K562 (cell line): ENCODE measurements around the gene PAQR4. TPM values are rescaled to one million over a fixed set of nuclear protein-coding genes. Genes with fewer than 3 reads are reported as not detected.

Source experiments
- ARID1B ChIP-seq: fragments of 450-650 bp; IDR thresholded peaks from 2 replicates; pipeline ENCODE4 v1.6.1; 2016; ENCODE audit warnings: antibody characterized with exemption, mild to moderate bottlenecking, inconsistent platforms
- FOXM1 ChIP-seq, 2 experiments: fragments of 450-650 bp in 1 of 2; sonication (generic) in 1 of 2; formaldehyde crosslinking in 1 of 2; IDR thresholded peaks; 2 replicates each; pipeline versions ENCODE4 v1.6.1 to v1.9.0; 2017 to 2022; ENCODE audit warnings: low read depth in 2 of 2, mild to moderate bottlenecking in 2 of 2, missing genetic modification reagents in 1 of 2, moderate library complexity in 1 of 2
- L3MBTL2 ChIP-seq: fragments of 450-650 bp; IDR thresholded peaks from 2 replicates; pipeline ENCODE4 v1.6.1; 2016; ENCODE audit warnings: mild to moderate bottlenecking, moderate library complexity
- LEF1 ChIP-seq: fragments of 450-650 bp; IDR thresholded peaks from 2 replicates; pipeline ENCODE4 v1.6.1; 2016; ENCODE audit warnings: mild to moderate bottlenecking
- RBFOX2 ChIP-seq: fragments of 200-400 bp; formaldehyde crosslinking; IDR thresholded peaks from 2 replicates; pipeline ENCODE4 v1.6.1; 2017; ENCODE audit warnings: low read depth, mild to moderate bottlenecking, low read length, moderate library complexity
- RCOR1 ChIP-seq, 2 experiments: IDR thresholded peaks; 2 replicates each; pipeline ENCODE4 v1.6.1; 2012; ENCODE audit warnings: low read depth in 2 of 2, low read length in 2 of 2, borderline replicate concordance in 1 of 2, improper control_type of control experiment in 1 of 2
- RFX1 ChIP-seq: fragments of 450-650 bp; IDR thresholded peaks from 2 replicates; pipeline ENCODE4 v1.6.1; 2016; ENCODE audit warnings: mild to moderate bottlenecking, moderate library complexity
- TAF9B ChIP-seq: fragments of 450-650 bp; IDR thresholded peaks from 2 replicates; pipeline ENCODE4 v1.6.1; 2018; ENCODE audit warnings: mild to moderate bottlenecking; ENCODE audit not compliant: partially characterized antibody
- TGIF2 ChIP-seq: sonication (generic); formaldehyde crosslinking; IDR thresholded peaks from 2 replicates; pipeline ENCODE4 v1.8.1; 2022; ENCODE audit warnings: mild to moderate bottlenecking, missing genetic modification reagents, moderate library complexity
- ZNF165 ChIP-seq: fragments of 250-450 bp; sonication (Bioruptor Pico); IDR thresholded peaks from 2 replicates; pipeline ENCODE4 v1.4.0; 2020; ENCODE audit warnings: borderline replicate concordance
- ZNF3 ChIP-seq: fragments of 250-450 bp; sonication (Bioruptor Pico); IDR thresholded peaks from 2 replicates; pipeline ENCODE4 v1.5.0; 2021; ENCODE audit warnings: mild to moderate bottlenecking, moderate library complexity
- polyA plus RNA-seq, 8 experiments: library from polyadenylated mRNA; depleted of rRNA in 4 of 8; stranded (reverse) in 5 of 8; unstranded in 3 of 8; fragments of >200 nt; fragmentation: Nextera tagmentation in 2 of 8; fragmentation: Illumina TruSeq in 1 of 8; extraction: Ambion mirVana in 2 of 8; extraction: Trizol in 1 of 8; gene quantifications; 2 replicates each; pipeline versions ENCODE4 v1.2.1 to v1.2.3, GENCODE V29; 2011 to 2014; ENCODE audit warnings: inconsistent platforms in 1 of 8, missing spikeins in 1 of 8
- total RNA-seq, 7 experiments: library from RNA; depleted of rRNA in 6 of 7; stranded (reverse); fragments of >200 nt in 6 of 7; fragmentation: Illumina TruSeq in 2 of 7; extraction: Trizol in 2 of 7; gene quantifications; 2 replicates each; pipeline versions ENCODE4 v1.2.1 to v1.2.3, GENCODE V29; 2011 to 2021; ENCODE audit warnings: low replicate concordance in 1 of 7
- TF ChIP-seq, protein P1 (sequence below): fragments of 250-450 bp; sonication (Bioruptor Pico); IDR thresholded peaks from 2 replicates; pipeline ENCODE4 v1.4.0; 2020
- TF ChIP-seq, protein P2 (sequence below), 2 experiments: IDR thresholded peaks; 2 replicates each; pipeline ENCODE4 v1.6.1; 2011; ENCODE audit warnings: borderline replicate concordance in 1 of 2, control low read depth in 1 of 2, low read depth in 1 of 2, low read length in 1 of 2, mild to moderate bottlenecking in 1 of 2, mixed read lengths in 1 of 2, moderate library complexity in 1 of 2; ENCODE audit not compliant: insufficient read depth in 1 of 2, insufficient read length in 1 of 2, poor library complexity in 1 of 2, severe bottlenecking in 1 of 2; ENCODE audit errors: extremely low read depth in 1 of 2
- TF ChIP-seq, protein P3 (sequence below): fragments of 250-450 bp; sonication (Bioruptor Pico); IDR thresholded peaks from 2 replicates; pipeline ENCODE4 v1.8.0; 2021; ENCODE audit warnings: mild to moderate bottlenecking, moderate library complexity
- TF ChIP-seq, protein P4 (sequence below): fragments of 450-650 bp; IDR thresholded peaks from 2 replicates; pipeline ENCODE4 v1.6.1; 2016; ENCODE audit warnings: low read depth, mild to moderate bottlenecking, moderate library complexity

Gene PAQR4
- total and polyA plus RNA-seq, 9 of the 15 experiments (the other 6 are each of a cell fraction or from before 2014, with no cell fraction given), result 0.62 to 40.4 (median 19.5) TPM

DNA sequence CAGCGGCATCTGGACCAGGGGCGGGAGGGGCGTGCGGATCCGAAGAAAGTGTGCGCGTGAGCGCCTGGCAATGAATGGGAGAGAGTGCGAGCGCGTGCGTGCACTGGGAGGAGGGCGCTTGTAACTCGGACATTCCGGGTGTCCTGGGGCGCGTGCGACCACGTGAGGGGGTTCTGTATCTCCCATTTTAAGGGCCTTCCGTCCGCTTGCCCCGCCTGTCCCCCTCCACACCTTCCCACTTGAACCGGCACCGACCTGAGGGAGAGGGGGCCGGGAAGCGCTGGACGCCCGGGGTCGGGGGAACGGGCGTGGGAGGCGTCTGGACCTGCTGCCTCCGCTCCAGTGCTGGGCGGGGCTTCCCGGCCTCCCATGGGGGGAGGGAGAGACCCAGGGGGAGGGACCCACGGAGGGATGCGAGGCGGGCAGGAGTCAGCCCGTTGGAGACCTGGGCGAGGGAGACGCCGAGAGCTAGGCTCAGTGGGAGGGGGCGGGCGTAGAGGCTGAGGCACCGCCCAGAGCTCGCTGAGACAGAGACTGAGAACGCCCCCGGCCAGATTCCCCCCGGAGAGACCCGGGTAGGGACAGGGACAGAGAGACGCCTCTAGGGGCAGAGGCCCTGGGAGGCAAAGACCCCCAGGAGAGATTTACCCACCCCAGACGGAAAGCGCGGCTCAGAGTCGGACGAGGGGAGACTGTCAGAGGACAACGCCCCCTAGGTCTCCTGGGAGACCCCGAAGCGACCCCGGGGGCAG is 5.2 kb upstream of the PAQR4 start, which contains the start of gene KREMEN2 (continued):
- TF ChIP-seq, protein P1, sequence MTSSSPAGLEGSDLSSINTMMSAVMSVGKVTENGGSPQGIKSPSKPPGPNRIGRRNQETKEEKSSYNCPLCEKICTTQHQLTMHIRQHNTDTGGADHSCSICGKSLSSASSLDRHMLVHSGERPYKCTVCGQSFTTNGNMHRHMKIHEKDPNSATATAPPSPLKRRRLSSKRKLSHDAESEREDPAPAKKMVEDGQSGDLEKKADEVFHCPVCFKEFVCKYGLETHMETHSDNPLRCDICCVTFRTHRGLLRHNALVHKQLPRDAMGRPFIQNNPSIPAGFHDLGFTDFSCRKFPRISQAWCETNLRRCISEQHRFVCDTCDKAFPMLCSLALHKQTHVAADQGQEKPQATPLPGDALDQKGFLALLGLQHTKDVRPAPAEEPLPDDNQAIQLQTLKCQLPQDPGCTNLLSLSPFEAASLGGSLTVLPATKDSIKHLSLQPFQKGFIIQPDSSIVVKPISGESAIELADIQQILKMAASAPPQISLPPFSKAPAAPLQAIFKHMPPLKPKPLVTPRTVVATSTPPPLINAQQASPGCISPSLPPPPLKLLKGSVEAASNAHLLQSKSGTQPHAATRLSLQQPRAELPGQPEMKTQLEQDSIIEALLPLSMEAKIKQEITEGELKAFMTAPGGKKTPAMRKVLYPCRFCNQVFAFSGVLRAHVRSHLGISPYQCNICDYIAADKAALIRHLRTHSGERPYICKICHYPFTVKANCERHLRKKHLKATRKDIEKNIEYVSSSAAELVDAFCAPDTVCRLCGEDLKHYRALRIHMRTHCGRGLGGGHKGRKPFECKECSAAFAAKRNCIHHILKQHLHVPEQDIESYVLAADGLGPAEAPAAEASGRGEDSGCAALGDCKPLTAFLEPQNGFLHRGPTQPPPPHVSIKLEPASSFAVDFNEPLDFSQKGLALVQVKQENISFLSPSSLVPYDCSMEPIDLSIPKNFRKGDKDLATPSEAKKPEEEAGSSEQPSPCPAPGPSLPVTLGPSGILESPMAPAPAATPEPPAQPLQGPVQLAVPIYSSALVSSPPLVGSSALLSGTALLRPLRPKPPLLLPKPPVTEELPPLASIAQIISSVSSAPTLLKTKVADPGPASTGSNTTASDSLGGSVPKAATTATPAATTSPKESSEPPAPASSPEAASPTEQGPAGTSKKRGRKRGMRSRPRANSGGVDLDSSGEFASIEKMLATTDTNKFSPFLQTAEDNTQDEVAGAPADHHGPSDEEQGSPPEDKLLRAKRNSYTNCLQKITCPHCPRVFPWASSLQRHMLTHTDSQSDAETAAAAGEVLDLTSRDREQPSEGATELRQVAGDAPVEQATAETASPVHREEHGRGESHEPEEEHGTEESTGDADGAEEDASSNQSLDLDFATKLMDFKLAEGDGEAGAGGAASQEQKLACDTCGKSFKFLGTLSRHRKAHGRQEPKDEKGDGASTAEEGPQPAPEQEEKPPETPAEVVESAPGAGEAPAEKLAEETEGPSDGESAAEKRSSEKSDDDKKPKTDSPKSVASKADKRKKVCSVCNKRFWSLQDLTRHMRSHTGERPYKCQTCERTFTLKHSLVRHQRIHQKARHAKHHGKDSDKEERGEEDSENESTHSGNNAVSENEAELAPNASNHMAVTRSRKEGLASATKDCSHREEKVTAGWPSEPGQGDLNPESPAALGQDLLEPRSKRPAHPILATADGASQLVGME (CRISPR knock-in tag), result no peak
- no peak for TF ChIP-seq FOXM1 (IDR thresholded peaks at IDR 0.05; ENCODE audit: low read depth)
- no peak for TF ChIP-seq FOXM1 (CRISPR knock-in tag; IDR thresholded peaks at IDR 0.05; ENCODE audit: low read depth)
- no peak for TF ChIP-seq RFX1
- no peak for TF ChIP-seq TAF9B
- TF ChIP-seq RBFOX2, result peak; percentile 66
- 0 out of 2 replicates have a peak, but pooled peaks have one; percentile 28 for TF ChIP-seq LEF1
- no peak for TF ChIP-seq ZNF3 (CRISPR knock-in tag)
- TF ChIP-seq RCOR1 (IDR thresholded peaks at IDR 0.05; ENCODE audit: borderline replicate concordance in 1 of 2, low read depth in 2 of 2, low read length in 2 of 2), result 0 out of 4 replicates have a peak, but pooled peaks of 1 of the 2 experiments have one; percentile 37
- TF ChIP-seq, protein P2, sequence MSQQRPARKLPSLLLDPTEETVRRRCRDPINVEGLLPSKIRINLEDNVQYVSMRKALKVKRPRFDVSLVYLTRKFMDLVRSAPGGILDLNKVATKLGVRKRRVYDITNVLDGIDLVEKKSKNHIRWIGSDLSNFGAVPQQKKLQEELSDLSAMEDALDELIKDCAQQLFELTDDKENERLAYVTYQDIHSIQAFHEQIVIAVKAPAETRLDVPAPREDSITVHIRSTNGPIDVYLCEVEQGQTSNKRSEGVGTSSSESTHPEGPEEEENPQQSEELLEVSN (IDR thresholded peaks at IDR 0.05; ENCODE audit: borderline replicate concordance in 1 of 2, extremely low read depth in 1 of 2, insufficient read depth in 1 of 2, insufficient read length in 1 of 2, low read depth in 1 of 2, low read length in 1 of 2, poor library complexity in 1 of 2, severe bottlenecking in 1 of 2), result peak; percentile 47 to 61
- no peak for TF ChIP-seq ZNF165
- TF ChIP-seq, protein P3, sequence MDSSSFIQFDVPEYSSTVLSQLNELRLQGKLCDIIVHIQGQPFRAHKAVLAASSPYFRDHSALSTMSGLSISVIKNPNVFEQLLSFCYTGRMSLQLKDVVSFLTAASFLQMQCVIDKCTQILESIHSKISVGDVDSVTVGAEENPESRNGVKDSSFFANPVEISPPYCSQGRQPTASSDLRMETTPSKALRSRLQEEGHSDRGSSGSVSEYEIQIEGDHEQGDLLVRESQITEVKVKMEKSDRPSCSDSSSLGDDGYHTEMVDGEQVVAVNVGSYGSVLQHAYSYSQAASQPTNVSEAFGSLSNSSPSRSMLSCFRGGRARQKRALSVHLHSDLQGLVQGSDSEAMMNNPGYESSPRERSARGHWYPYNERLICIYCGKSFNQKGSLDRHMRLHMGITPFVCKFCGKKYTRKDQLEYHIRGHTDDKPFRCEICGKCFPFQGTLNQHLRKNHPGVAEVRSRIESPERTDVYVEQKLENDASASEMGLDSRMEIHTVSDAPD (CRISPR knock-in tag), result no peak
- peak; percentile 82 for TF ChIP-seq L3MBTL2
- TF ChIP-seq, protein P4, sequence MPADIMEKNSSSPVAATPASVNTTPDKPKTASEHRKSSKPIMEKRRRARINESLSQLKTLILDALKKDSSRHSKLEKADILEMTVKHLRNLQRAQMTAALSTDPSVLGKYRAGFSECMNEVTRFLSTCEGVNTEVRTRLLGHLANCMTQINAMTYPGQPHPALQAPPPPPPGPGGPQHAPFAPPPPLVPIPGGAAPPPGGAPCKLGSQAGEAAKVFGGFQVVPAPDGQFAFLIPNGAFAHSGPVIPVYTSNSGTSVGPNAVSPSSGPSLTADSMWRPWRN, result peak; percentile 89
- TF ChIP-seq ARID1B, result 0 out of 2 replicates have a peak, but pooled peaks have one; percentile 26
- no peak for TF ChIP-seq TGIF2 (CRISPR knock-in tag)
